AG04449 (cell line): ENCODE data around the gene CAMK1.

ENCODE experiments used
- CTCF ChIA-PET: fragments of 350-600 bp; formaldehyde crosslinking; extraction: SDS; loops from one replicate; lab custom pipeline; 2021; ENCODE audit warnings: antibody characterized with exemption; lab: Yijun Ruan, JAX
- POLR2A ChIA-PET: fragments of 400-600, 350-600 bp; formaldehyde crosslinking; extraction: SDS; loops from one replicate; lab custom pipeline; 2020; ENCODE audit warnings: antibody characterized with exemption, inconsistent platforms; lab: Yijun Ruan, JAX
- DNase-seq: peaks from one replicate; pipeline ENCODE4 v3.0.0-alpha.2; 2010; ENCODE audit warnings: low read depth, low spot score
- H3K4me3 ChIP-seq: 2 replicates; pipeline ENCODE4 v1.5.1; 2011; ENCODE audit warnings: low read depth, mild to moderate bottlenecking, control low read depth, low read length
- CTCF ChIP-seq: IDR thresholded peaks from one replicate; pipeline ENCODE4 v1.5.1; 2011; ENCODE audit warnings: mild to moderate bottlenecking, moderate library complexity, low read length, control low read depth, inconsistent platforms; ENCODE audit not compliant: insufficient read depth; ENCODE audit errors: missing control alignments

The CAMK1 gene

GRCh38 chr3:9791790-9792404 lies 22.1 kb upstream of the CAMK1 start:
- H3K4me3 ChIP-seq, result peak overlapping the region; percentile 99
- DNase-seq, result no peak
- ChIA-PET POLR2A (interaction anchor here (0.8 to 1.8 kb wide), 9 partner anchors 8 to 60 kb away, joined by 3 to 13 read pairs (median 4); partner anchors contain the start of genes BRPF1 and OGG1), CTCF (interaction anchor here (1.0 to 1.5 kb wide), 4 partner anchors 11 to 155 kb away, joined by 3 to 7 read pairs (median 3); no protein-coding TSS in a partner anchor)
- TF ChIP-seq CTCF, result no peak

- CTCF ChIA-PET, result interaction anchor here (1.2 to 1.5 kb wide), 3 partner anchors 10 to 155 kb away, joined by 3 to 7 read pairs (median 3); no protein-coding TSS in a partner anchor
- DNase-seq, result no peak
- POLR2A ChIA-PET, result no interaction called here
- no peak for TF ChIP-seq CTCF
- peak overlapping the region; percentile 99 for H3K4me3 ChIP-seq
Measured at GRCh38 chr3:9791127-9791526, 21.4 kb upstream of the CAMK1 start.

- CTCF ChIA-PET, result interaction anchor here (1.3 kb wide), 1 partner anchor 7 kb away, joined by 3 read pairs; no protein-coding TSS in a partner anchor
- H3K4me3 ChIP-seq, result no peak overlapping the region
- POLR2A ChIA-PET, result no interaction called here
- DNase-seq, result no peak
- TF ChIP-seq CTCF, result no peak
Measured at GRCh38 chr3:9787714-9788113, 18.0 kb upstream of the CAMK1 start.

GRCh38 chr3:9786825-9787669 lies 17.3 kb upstream of the CAMK1 start:
- DNase-seq, result no peak
- POLR2A ChIA-PET, result no interaction called here

GRCh38 chr3:9786209-9786739 lies 16.5 kb upstream of the CAMK1 start:
- H3K4me3 ChIP-seq, result no peak overlapping the region
- CTCF ChIA-PET, result interaction anchor here (1.4 kb wide), 1 partner anchor 71 kb away, joined by 3 read pairs; no protein-coding TSS in a partner anchor
- no peak for TF ChIP-seq CTCF
- no peak for DNase-seq
- POLR2A ChIA-PET, result interaction anchor here (0.5 kb wide), 1 partner anchor 8 kb away, joined by 3 read pairs; no protein-coding TSS in a partner anchor

More at GRCh38 chr3:9786825-9787669, 17.3 kb upstream of the CAMK1 start:
- CTCF ChIA-PET, result interaction anchor here (1.4 kb wide), 1 partner anchor 71 kb away, joined by 3 read pairs; no protein-coding TSS in a partner anchor
- peak; percentile 34 for TF ChIP-seq CTCF
- no peak overlapping the region for H3K4me3 ChIP-seq
